Keratinocyte (primary cell): ENCODE data around the gene ARHGAP12. TPM values are rescaled to one million over a fixed set of nuclear protein-coding genes. Genes with fewer than 3 reads are reported as not detected.

Source experiments
- DNase-seq: peaks from one replicate; pipeline ENCODE4 v3.0.0-alpha.2; 2011; ENCODE audit warnings: low read depth, missing footprints, low spot score
- FAIRE-seq: peaks from 2 replicates; lab custom pipeline; 2011; peaks lifted over from hg19 to GRCh38; lab: Jason Lieb, UNC
- H2AFZ ChIP-seq: 2 replicates; pipeline ENCODE4 v1.6.0; 2012; ENCODE audit warnings: low read length, control low read depth, inconsistent platforms; ENCODE audit not compliant: control insufficient read depth
- H3K27ac ChIP-seq: 2 replicates; pipeline ENCODE4 v1.5.1; 2011; ENCODE audit warnings: low read length; ENCODE audit not compliant: control insufficient read depth, insufficient read depth
- H3K27me3 ChIP-seq: 3 replicates; pipeline ENCODE4 v1.6.0; 2011; ENCODE audit warnings: low read length; ENCODE audit not compliant: control insufficient read depth, insufficient read depth; ENCODE audit errors: extremely low read depth
- H3K36me3 ChIP-seq, 2 experiments: 2 replicates in 1 of 2; 3 replicates in 1 of 2; pipeline ENCODE4 v1.5.1; 2011; ENCODE audit warnings: low read length in 2 of 2, mild to moderate bottlenecking in 1 of 2; ENCODE audit not compliant: control insufficient read depth in 2 of 2, insufficient read depth in 2 of 2; ENCODE audit errors: extremely low read depth in 1 of 2
- H3K4me1 ChIP-seq: 3 replicates; pipeline ENCODE4 v1.5.1; 2011; ENCODE audit warnings: low read length; ENCODE audit not compliant: control insufficient read depth, insufficient read depth; ENCODE audit errors: extremely low read depth
- H3K4me2 ChIP-seq: 3 replicates; pipeline ENCODE4 v1.6.0; 2011; ENCODE audit warnings: low read depth, low read length; ENCODE audit not compliant: control insufficient read depth, insufficient read depth; ENCODE audit errors: extremely low read depth
- H3K4me3 ChIP-seq, 3 experiments: fragments of 200-600 bp in 1 of 3; sonication (generic) in 1 of 3; 2 replicates in 2 of 3; 3 replicates in 1 of 3; pipeline ENCODE4 v1.5.1; 2011 to 2016; ENCODE audit warnings: low read length in 3 of 3, mild to moderate bottlenecking in 3 of 3, control low read depth in 2 of 3, inconsistent platforms in 1 of 3, low read depth in 1 of 3, mixed read lengths in 1 of 3, mixed run types in 1 of 3, moderate library complexity in 1 of 3; ENCODE audit not compliant: control insufficient read depth in 2 of 3, insufficient read depth in 2 of 3; ENCODE audit errors: extremely low read depth in 1 of 3
- H3K79me2 ChIP-seq: 2 replicates; pipeline ENCODE4 v1.6.0; 2012; ENCODE audit warnings: low read length; ENCODE audit not compliant: control insufficient read depth, insufficient read depth
- H3K9ac ChIP-seq: 3 replicates; pipeline ENCODE4 v1.6.0; 2011; ENCODE audit warnings: low read length; ENCODE audit not compliant: control insufficient read depth, insufficient read depth; ENCODE audit errors: extremely low read depth
- H3K9me1 ChIP-seq: 3 replicates; pipeline ENCODE4 v1.6.0; 2011; ENCODE audit warnings: low read length; ENCODE audit not compliant: control insufficient read depth, insufficient read depth; ENCODE audit errors: extremely low read depth
- H3K9me3 ChIP-seq: 2 replicates; pipeline ENCODE4 v1.5.1; 2012; ENCODE audit warnings: low read depth, low read length; ENCODE audit not compliant: control insufficient read depth
- H4K20me1 ChIP-seq: 3 replicates; pipeline ENCODE4 v1.6.0; 2011; ENCODE audit warnings: low read length; ENCODE audit not compliant: control insufficient read depth, insufficient read depth; ENCODE audit errors: extremely low read depth
- EZH2 ChIP-seq: IDR thresholded peaks from one replicate; pipeline ENCODE4 v1.6.1; 2012; ENCODE audit warnings: inconsistent platforms, mild to moderate bottlenecking, low read length, moderate library complexity
- dilution Hi-C: fragments of 300-500 bp; cut with MboI; formaldehyde crosslinking; loops from one replicate; pipeline ENCODE4 v1.7.0; 2020; ENCODE audit warnings: low sequenced_read_pairs; ENCODE audit not compliant: extremely low pct_ligation_motif_present
- polyA plus RNA-seq, 5 experiments: library from polyadenylated mRNA; depleted of rRNA in 3 of 5; stranded (reverse) in 3 of 5; stranded (forward) in 1 of 5; unstranded in 1 of 5; fragments of >200 nt; gene quantifications; 1 replicate in 1 of 5; 2 replicates in 3 of 5; 3 replicates in 1 of 5; pipeline versions ENCODE4 v1.2.1 to v1.2.3, GENCODE V29; 2011 to 2012; ENCODE audit warnings: missing spikeins in 2 of 5, low read depth in 1 of 5, low replicate concordance in 1 of 5
- TF ChIP-seq, protein P1 (sequence below), 3 experiments: IDR thresholded peaks in 1 of 3; conservative IDR thresholded peaks in 1 of 3; optimal IDR thresholded peaks in 1 of 3; 2 replicates in 2 of 3; 3 replicates in 1 of 3; pipeline versions ENCODE3 to v1.5.1; 2011; ENCODE audit warnings: low read length in 3 of 3, mild to moderate bottlenecking in 3 of 3, moderate library complexity in 2 of 3, control low read depth in 1 of 3, inconsistent platforms in 1 of 3; ENCODE audit not compliant: insufficient read depth in 2 of 3; ENCODE audit errors: extremely low read depth in 1 of 3

ARHGAP12 gene
- polyA plus RNA-seq, 1 donor (not counting 4 experiments of a cell fraction or from before 2014, with no cell fraction given) = 26.6 TPM

DNA sequence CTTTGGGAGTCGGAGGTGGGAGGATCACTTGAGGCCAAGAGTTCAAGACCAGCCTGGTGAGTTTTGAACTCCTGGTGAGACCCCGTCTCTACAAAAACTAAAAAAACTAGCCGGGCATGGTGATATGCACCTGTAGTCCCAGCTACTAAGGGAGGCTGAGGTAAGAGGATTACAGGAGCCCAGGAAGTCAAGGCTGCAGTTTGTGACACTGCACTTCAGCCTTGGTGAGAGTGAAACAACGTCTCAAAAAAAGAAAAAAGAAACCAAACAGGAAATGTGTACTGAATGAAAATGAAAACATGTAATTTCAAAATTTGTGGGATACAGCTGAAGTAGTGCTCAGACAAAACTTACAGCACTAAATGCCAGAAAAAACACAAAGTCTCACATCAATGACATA is 7.6 kb downstream of the ARHGAP12 start:
- FAIRE-seq = no peak
- H3K4me2 ChIP-seq = no peak overlapping the region
- no peaks in the 10 kb centered on the region for H3K27me3 ChIP-seq
- DNase-seq = no peak
- no peak for TF ChIP-seq EZH2
- TF ChIP-seq, protein P1, sequence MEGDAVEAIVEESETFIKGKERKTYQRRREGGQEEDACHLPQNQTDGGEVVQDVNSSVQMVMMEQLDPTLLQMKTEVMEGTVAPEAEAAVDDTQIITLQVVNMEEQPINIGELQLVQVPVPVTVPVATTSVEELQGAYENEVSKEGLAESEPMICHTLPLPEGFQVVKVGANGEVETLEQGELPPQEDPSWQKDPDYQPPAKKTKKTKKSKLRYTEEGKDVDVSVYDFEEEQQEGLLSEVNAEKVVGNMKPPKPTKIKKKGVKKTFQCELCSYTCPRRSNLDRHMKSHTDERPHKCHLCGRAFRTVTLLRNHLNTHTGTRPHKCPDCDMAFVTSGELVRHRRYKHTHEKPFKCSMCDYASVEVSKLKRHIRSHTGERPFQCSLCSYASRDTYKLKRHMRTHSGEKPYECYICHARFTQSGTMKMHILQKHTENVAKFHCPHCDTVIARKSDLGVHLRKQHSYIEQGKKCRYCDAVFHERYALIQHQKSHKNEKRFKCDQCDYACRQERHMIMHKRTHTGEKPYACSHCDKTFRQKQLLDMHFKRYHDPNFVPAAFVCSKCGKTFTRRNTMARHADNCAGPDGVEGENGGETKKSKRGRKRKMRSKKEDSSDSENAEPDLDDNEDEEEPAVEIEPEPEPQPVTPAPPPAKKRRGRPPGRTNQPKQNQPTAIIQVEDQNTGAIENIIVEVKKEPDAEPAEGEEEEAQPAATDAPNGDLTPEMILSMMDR (optimal IDR thresholded peaks at IDR 0.05 in 1 of 3, IDR thresholded peaks at IDR 0.05 in 1 of 3, conservative IDR thresholded peaks at IDR 0.05 in 1 of 3; ENCODE audit: extremely low read depth in 1 of 3, insufficient read depth in 2 of 3, low read length in 3 of 3) = no peak
- no peaks in the 10 kb centered on the region for H3K9me3 ChIP-seq
- H2AFZ ChIP-seq = no peak overlapping the region
- no peaks in the 10 kb centered on the region for H3K36me3 ChIP-seq
- peaks cover 14% of the 10 kb centered on the region for H3K4me1 ChIP-seq
- H3K9me1 ChIP-seq = no peaks in the 10 kb centered on the region
- H3K4me3 ChIP-seq = no peak overlapping the region
- H3K27ac ChIP-seq = no peak overlapping the region
- H3K79me2 ChIP-seq = peaks cover 99% of the 10 kb centered on the region
- H4K20me1 ChIP-seq = no peaks in the 10 kb centered on the region
- H3K9ac ChIP-seq = no peak overlapping the region
- dilution Hi-C loops = no loop called here

DNA sequence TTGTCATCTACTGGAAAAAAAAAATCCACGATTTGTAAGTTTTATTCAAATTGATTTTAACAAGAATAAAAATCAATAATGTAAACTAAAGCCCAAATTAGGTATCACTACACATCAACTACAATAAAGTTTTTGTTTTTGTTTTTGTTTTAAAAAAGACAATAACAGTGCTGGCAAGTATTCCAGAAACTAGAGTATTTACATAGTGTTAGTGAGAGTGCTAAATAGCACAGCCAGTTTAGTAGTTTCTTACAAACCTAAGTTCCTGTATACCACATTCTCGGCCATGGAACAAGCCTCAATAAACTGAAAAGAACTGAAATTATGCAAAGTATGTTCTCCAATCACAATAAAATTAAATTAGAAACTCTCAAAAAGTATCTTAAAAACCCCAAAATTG is 8.1 kb downstream of the ARHGAP12 start:
- DNase-seq (no peak), FAIRE-seq (no peak)
- dilution Hi-C loops = no loop called here
- H3K9me3 ChIP-seq = no peaks in the 10 kb centered on the region
- no peaks in the 10 kb centered on the region for H3K9me1 ChIP-seq
- TF ChIP-seq, protein P1 (optimal IDR thresholded peaks at IDR 0.05 in 1 of 3, IDR thresholded peaks at IDR 0.05 in 1 of 3, conservative IDR thresholded peaks at IDR 0.05 in 1 of 3; ENCODE audit: extremely low read depth in 1 of 3, insufficient read depth in 2 of 3, low read length in 3 of 3) = no peak
- TF ChIP-seq EZH2 = no peak
- no peak overlapping the region for H3K4me3 ChIP-seq
- H3K79me2 ChIP-seq = peaks cover 98% of the 10 kb centered on the region
- no peak overlapping the region for H3K4me2 ChIP-seq
- H4K20me1 ChIP-seq = no peaks in the 10 kb centered on the region
- no peak overlapping the region for H3K27ac ChIP-seq
- no peaks in the 10 kb centered on the region for H3K27me3 ChIP-seq
- H3K9ac ChIP-seq = no peak overlapping the region
- H3K36me3 ChIP-seq = no peaks in the 10 kb centered on the region
- H2AFZ ChIP-seq = no peak overlapping the region
- H3K4me1 ChIP-seq = peaks cover 11% of the 10 kb centered on the region
